HG02973 (cell line): ENCODE measurements around the gene SSR1.

Experiments used
- ATAC-seq: cut with Tn5 transposase; IDR thresholded peaks from one replicate; pipeline ENCODE4 v1.9.1; 2021; ENCODE audit warnings: moderate library complexity; ENCODE audit not compliant: unreplicated experiment

Gene SSR1

DNA sequence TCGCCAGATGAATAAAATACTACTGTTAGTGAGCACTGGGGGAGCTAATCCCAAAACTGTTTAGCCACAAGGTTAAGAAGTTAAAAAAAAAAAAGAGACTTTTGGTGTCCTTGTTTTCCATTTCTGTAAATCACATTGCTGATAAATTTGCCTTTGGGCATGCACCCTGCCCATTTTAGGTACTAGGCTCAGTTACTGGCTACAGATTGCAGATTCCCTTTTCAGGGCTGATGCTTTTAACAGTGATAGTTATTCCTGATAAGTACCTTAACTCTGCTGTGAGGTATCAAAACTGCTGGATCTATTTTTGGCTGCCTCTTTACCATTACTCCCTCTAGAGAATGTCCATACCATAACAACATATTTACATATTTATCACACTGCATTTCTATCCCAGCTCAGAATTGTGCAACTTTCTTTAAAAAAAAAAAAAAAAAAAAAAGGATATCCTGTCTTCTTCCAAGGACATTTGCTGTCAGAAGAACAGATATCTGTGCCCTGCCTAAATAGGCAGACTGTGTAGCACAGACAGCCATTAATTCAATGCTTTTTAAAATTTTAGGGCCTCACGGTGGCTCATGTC, 94.5 kb downstream of the SSR1 start:
- no peak for ATAC-seq
